GM12891 (cell line): ENCODE measurements around the gene ARHGAP11A.

Experiments
- POLR2A ChIP-seq: IDR thresholded peaks from 2 replicates; pipeline ENCODE4 v1.6.1; 2011; ENCODE audit warnings: low read depth, low read length, control low read depth
- POLR2AphosphoS5 ChIP-seq: IDR thresholded peaks from 2 replicates; pipeline ENCODE4 v1.6.1; 2011; ENCODE audit warnings: low read depth, low read length, control low read depth
- SPI1 ChIP-seq: IDR thresholded peaks from 2 replicates; pipeline ENCODE4 v1.6.1; 2011; ENCODE audit warnings: low read depth, low read length, control low read depth
- TAF1 ChIP-seq: IDR thresholded peaks from 2 replicates; pipeline ENCODE4 v1.6.1; 2011; ENCODE audit warnings: low read depth, low read length, control low read depth

DNA sequence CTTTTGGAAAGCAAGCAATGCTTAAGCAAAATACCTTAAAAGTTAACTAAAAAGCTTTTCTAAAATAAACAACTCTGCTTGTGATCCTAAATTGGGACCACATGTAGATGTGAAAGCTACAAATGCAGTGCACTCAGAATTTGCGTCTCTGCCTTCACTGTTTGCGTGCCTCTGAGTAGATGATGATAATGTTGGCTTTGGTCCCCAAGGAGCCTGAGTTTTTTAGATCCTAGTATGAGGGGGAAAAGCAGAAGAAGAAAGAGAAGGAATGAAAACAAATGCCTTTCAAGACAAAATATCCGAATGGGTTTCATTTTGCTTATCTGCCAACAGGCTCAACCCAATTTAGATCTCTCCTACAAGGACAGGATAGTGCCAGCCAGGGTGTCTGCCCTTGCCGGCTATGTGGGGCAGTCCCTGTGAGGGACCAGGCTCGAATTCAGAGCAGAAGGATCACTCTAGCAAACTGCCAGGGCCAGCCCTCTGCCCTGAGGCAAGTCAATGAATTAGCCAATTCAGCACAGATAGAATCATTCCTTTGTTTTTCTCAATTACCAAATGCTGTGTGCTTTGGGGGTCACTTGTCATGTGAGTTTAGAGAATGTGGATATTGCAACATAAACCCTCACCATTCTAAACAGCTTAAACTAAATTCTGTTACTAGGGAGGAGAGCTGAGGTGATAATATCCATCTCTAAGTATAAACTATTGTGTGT lies 54.8 kb downstream of the ARHGAP11A start:
- no peak for TF ChIP-seq POLR2A
- no peak for TF ChIP-seq POLR2AphosphoS5
- no peak for TF ChIP-seq TAF1
- no peak for TF ChIP-seq SPI1
